Activated T-helper 9 cell treated with anti-CD3 and anti-CD28 coated beads, Interleukin-2, amount 50 U/mL, for 16 hours (primary cell): Measurements from ENCODE around the gene MBD3.
A peak's percentile ranks its signal among the peaks of the same experiment; 100 is the strongest.

Source experiments
- DNase-seq: peaks from one replicate; pipeline ENCODE4 v3.0.0-alpha.2; 2020; ENCODE audit warnings: low read depth

Gene MBD3

GRCh38 chr19:1619094-1619439 is 26.4 kb upstream of the MBD3 start:
- no peak for DNase-seq

GRCh38 chr19:1618157-1619093 is 25.8 kb upstream of the MBD3 start:
- no peak for DNase-seq

DNA sequence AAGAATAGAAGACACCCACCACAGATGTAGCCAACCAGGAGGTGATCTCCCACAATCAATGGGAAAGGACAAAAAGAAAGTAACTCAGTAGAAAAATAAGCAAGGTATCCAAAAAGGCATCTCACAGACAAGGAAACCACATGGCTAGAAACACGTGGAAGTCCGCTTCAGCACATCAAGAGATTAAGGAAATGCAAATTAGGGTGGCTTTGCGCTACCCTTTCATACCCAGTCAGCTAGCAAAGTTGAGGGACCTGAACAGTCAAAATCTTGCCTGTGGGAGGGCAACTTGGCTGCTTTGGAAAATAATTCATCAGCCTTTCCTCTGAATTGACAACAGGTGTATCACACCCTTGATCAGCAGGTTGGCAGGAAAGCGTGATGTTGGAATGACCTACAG is 24.2 kb upstream of the MBD3 start:
- no peak for DNase-seq

GRCh38 chr19:1616396-1616795 is 23.7 kb upstream of the MBD3 start:
- DNase-seq, result no peak

DNA sequence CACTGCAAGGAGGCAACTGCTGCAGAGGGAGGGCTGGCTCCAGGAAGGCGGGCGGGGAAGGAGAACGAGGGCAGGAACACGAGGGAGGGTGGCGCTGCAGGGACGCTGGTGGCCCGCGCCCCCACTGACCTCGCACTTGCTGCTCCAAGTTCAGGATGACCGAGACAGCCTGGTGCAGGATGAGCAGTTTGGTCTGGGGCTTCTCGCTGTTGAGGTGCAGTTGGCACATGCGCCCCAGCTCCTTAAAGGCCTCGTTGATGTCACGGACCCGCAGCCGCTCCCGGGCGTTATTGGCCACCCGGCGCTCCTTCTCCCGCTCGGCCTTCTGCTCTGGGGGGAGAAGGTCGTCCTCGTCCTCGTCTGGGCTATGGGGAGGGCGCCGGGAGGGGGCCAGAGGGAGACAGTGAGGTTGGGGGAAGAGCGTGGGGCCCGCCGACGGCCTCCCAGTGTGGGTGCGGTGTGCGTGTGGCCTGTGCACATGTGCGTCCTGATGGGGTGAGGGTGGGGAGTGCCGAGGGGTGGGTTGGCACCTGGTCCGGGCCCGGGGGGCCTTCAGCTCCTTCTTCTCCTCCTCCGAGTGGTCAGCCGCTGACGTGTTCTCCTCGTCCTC is 22.6 kb upstream of the MBD3 start:
- DNase-seq, result no peak

DNA sequence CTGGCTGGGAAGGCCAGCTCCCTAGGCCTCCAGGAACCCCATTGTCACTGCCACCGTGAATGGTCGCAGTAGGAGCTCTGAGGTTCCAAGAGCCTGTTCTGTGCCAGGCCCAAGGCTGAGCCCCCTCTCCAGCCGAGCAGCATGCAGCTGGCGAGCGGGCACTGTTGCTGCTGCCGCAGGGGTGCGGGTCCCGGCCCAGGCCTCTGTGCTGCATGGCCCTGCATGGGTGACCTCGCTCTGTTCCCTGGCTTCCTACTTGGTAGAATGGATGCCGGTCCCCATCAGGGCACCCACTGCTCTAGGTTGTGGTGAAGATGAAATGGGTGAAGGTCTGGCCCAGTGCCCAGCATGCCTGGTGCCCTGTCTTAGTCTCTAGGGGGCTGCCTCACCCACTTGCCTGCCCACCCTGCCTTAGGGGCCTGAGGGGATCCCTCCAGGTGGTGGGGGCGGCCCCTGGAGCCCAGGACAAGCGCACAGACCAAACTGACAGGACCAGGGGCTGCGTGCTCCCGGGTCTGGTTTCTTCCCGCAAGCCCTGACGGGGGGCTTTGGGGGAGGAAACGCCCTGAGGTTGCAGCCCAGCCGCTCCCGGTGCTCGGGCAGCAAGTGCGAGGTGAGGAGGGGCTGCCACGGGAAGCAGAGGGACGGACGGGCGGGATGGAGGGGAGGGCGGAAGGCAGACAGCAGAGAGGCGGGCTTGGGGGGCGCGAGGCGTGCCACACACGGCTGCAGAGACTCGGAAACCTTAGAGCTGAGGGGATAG is 21.3 kb upstream of the MBD3 start:
- DNase-seq, result no peak

- DNase-seq, result no peak
These were observed 20.5 kb upstream of the MBD3 start for GRCh38 chr19:1613146-1613545.

GRCh38 chr19:1612114-1613086 is 19.7 kb upstream of the MBD3 start:
- DNase-seq, result no peak

- no peak for DNase-seq
These were observed 18.7 kb upstream of the MBD3 start for GRCh38 chr19:1611353-1611752.

- no peak for DNase-seq
These were observed 17.9 kb upstream of the MBD3 start for GRCh38 chr19:1610579-1610978.

DNA sequence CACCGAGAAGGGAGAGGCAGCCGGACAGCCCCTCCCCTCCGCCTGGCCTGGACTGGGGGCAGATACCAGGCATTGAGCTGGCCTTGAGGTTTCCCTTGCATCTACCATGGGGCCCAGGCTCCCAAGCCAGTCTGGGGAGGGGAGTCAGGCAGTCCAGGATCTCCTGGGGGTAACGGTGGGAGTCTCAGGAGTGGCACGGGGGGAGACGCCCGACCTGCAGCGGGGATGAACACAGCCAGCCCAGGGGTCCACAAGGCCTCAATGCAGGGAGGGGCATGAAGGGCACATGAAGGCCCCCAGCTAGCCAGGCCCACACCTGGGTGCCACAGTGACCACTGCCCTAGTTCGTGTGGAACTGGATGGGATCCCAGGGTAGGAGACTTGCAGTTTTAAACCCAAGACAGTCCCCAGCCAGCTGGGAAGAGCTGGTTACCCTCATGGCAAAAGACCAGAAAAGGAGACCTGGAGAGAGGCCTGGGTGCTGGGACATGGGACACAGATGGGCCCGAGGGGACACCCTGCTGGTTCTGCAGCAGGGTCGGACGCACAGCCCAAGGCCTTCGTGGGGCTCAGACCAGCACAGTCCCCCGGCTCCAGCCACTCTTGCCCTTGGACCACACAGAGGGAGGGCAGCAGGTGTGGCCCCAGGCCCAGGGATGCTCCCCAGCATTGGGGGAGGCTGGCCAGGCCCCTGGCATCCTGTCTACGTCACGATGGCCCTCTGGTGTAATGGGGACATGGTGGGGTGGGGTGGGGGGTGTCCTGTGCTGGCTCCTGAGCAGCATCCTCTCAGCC is 17.2 kb upstream of the MBD3 start:
- no peak for DNase-seq

GRCh38 chr19:1609103-1609396 is 16.4 kb upstream of the MBD3 start:
- DNase-seq, result no peak

DNA sequence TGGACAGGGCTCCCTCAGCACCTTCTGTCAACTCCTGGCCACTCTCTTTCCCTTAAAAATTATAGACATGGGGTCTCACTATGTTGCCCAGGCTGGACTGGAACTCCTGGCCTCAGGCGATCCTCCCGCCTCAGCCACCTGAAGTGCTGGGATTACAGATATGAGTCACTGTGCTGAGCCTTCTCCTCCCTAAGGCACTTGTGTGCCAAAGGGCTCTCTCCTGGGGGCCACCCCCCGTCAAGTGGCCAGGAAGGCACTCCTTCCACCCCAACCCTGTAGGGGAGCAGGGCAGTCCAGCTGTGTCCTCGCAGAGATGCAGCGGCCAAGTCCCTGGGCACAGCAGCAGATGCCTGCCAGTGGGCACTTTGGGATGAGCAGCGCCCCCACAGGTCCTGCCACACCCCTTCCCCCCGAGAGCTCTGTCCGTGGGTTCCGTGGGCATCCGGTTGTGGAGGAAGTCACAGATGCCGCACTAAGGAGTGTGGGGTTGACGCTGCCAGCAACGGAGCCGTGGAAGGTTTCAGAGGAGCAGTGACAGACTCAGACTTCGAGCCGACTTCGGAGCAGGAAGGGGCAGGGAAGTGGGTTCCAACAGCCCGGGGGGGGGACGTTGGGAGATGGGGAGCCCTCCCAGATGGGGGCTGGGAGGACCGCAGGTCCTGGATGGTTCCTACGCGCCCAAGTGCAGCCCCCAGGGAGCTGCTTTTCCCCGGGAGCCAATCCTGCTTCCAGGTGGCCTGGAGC is 15.9 kb upstream of the MBD3 start:
- no peak for DNase-seq

DNA sequence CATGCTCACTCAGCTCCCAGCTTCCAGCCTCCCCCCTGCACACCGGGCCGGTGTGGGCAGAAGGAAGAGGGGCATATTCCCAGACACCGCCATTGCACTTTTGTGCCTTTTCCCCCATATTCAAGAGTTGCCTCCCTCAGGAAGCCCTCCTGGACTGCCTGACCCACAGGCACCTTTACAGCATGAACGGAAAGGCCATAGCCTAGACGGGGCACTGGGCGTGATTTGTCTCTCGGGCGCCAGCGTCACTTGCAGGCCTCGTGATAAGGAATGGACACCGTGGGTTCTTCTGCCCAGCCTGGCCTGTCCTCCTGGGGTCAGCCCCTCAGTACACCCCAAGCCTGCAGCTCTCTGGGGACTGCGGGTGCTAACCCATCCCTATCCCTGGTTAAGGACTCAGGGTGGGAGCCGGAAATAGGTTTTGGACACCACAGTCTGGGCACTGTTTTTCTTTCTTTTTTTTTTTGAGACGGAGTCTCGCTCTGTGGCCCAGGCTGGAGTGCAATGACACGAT is 13.5 kb upstream of the MBD3 start:
- DNase-seq, result no peak

GRCh38 chr19:1605236-1606137 is 12.8 kb upstream of the MBD3 start, which contains the start of gene UQCR11:
UQCR11 (minus strand) TSS chr19:1605462; CDS start chr19:1605409, 53 bp downstream.
- peak; percentile 89 for DNase-seq

GRCh38 chr19:1602091-1602707 is 9.5 kb upstream of the MBD3 start:
- no peak for DNase-seq

- no peak for DNase-seq
These were observed 9.0 kb upstream of the MBD3 start for GRCh38 chr19:1601613-1602064.

- no peak for DNase-seq
These were observed 6.8 kb upstream of the MBD3 start for GRCh38 chr19:1599460-1599846.
